ENCODE results near the gene SKI. TPM values are rescaled to one million over a fixed set of nuclear protein-coding genes. Genes with fewer than 3 reads are reported as not detected.

The SKI gene
- total and polyA plus RNA-seq, 10 of the 15 experiments (the other 5 are each of a cell fraction or from before 2014, with no cell fraction given): 0.03 to 14.9 (median 0.96) TPM

- TF ChIP-seq POLR2AphosphoS5 (IDR thresholded peaks at IDR 0.05; ENCODE audit: low read length) (no peak), NBN (IDR thresholded peaks at IDR 0.05) (no peak), CREM (IDR thresholded peaks at IDR 0.05; ENCODE audit: low read depth) (no peak), CEBPZ (IDR thresholded peaks at IDR 0.05; ENCODE audit: low read depth, low read length) (no peak)
Observed at GRCh38 chr1:2304921-2305681, 77.0 kb downstream of the SKI start (continued).

- WGBS (ENCODE audit: insufficient coverage, insufficient replicate concordance, low lambda C conversion rate, missing lambda C conversion rate): 98% methylated on average over 54 of the region's 81 CpGs
- Histone ChIP-seq H3K4me2 (ENCODE audit: control insufficient read depth, insufficient read depth) (no peak overlapping the region), H2AFZ (ENCODE audit: control insufficient read depth, low read depth, low read length) (no peak overlapping the region), H4K20me1 (ENCODE audit: control insufficient read depth, insufficient read depth) (no peaks in the 10 kb centered on the region), H3K27ac (ENCODE audit: control insufficient read depth, insufficient read depth) (no peak overlapping the region), H3K79me2 (ENCODE audit: control insufficient read depth, insufficient read depth, low read length) (peaks cover 7% of the 10 kb centered on the region), H3K27me3 (replicated peaks in 1 of 2; ENCODE audit: control insufficient read depth in 2 of 2, insufficient read depth in 2 of 2, low read length in 1 of 2) (no peaks in the 10 kb centered on the region), H3K9ac (ENCODE audit: control insufficient read depth, insufficient read depth, low read length) (no peak overlapping the region), H3K4me1 (ENCODE audit: control insufficient read depth, insufficient read depth, low read length) (peaks cover 8% of the 10 kb centered on the region), H3K36me3 (ENCODE audit: control insufficient read depth in 2 of 2, insufficient read depth in 2 of 2, low read length in 1 of 2) (peaks cover 2 to 17% of the 10 kb centered on the region in 2 experiments; a peak in 3 of 4 replicates), H3K4me3 (no peak overlapping the region), H3K9me3 (replicated peaks; ENCODE audit: control insufficient read depth, insufficient read depth, low read length) (no peaks in the 10 kb centered on the region)
- ChIA-PET CTCF (interaction anchor here (1.4 kb wide), 1 partner anchor 71 kb away, joined by 3 read pairs; no protein-coding TSS in a partner anchor), SMC1A (ENCODE audit: uncharacterized antibody, unreplicated experiment) (no interaction called here), RAD21 (ENCODE audit: unreplicated experiment) (interaction anchor here (1.0 kb wide), 1 partner anchor 72 kb away, joined by 3 read pairs; no protein-coding TSS in a partner anchor), POLR2A (no interaction called here)
- DNase-seq (ENCODE audit: low read depth, low spot score) (no peak), ATAC-seq (no peak), FAIRE-seq (no peak)
- intact Hi-C loops (cut with micrococcal nuclease; ENCODE audit: unreplicated experiment) (loop anchor here (10.0 kb wide), 1 partner anchor 238 kb away; no protein-coding TSS in a partner anchor), in situ Hi-C loops (cut with MboI) (no loop called here)
- BruUV-seq (replicated peaks): no TSS peak
- TF ChIP-seq ZNF274 (IDR thresholded peaks at IDR 0.05; ENCODE audit: insufficient read depth, insufficient read length): no peak
- no peak for TF ChIP-seq MYB (IDR thresholded peaks at IDR 0.05; ENCODE audit: borderline replicate concordance, low read depth, low read length)
- TF ChIP-seq ZZZ3 (IDR thresholded peaks at IDR 0.05; ENCODE audit: control insufficient read depth, insufficient read length, low read depth): no peak
- no peak for TF ChIP-seq IRF4 (IDR thresholded peaks at IDR 0.05; ENCODE audit: low read depth, low read length)
- TF ChIP-seq HCFC1 (IDR thresholded peaks at IDR 0.05; ENCODE audit: low read length): no peak
Observed at GRCh38 chr1:2306151-2306978, 78.2 kb downstream of the SKI start.
